PC-9 (cell line): ENCODE results near the gene SSUH2.

Source experiments
- EZH2 ChIP-seq: fragments of 200-600 bp; sonication (generic); IDR thresholded peaks from 2 replicates; pipeline ENCODE4 v1.8.0; 2017; ENCODE audit warnings: antibody characterized with exemption, low read depth
- TF ChIP-seq, protein P1 (sequence below): fragments of 200-600 bp; sonication (generic); conservative IDR thresholded peaks from 2 replicates; pipeline ENCODE4 v1.6.1; 2017; ENCODE audit warnings: mixed run types, antibody characterized with exemption, mild to moderate bottlenecking, moderate library complexity

DNA sequence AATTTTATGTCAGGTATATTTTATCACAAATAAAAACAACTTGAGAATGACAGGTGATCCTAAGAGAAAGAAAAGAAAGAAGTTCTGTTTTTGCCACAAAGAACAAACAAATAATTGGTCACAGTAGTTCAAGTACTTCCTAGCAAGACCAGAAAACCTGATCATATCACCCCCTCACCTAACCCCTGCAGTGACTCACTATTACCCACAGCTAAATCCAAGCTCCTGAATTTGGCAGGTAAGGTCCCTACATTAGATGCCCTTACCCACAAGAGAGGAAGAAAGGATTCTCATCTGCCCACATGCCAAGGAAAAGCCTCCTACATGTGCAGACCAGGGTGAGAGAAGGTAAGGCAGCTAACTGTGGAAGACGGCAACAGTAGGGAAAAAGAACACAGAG, 4.4 kb downstream of the SSUH2 start:
- TF ChIP-seq, protein P1, sequence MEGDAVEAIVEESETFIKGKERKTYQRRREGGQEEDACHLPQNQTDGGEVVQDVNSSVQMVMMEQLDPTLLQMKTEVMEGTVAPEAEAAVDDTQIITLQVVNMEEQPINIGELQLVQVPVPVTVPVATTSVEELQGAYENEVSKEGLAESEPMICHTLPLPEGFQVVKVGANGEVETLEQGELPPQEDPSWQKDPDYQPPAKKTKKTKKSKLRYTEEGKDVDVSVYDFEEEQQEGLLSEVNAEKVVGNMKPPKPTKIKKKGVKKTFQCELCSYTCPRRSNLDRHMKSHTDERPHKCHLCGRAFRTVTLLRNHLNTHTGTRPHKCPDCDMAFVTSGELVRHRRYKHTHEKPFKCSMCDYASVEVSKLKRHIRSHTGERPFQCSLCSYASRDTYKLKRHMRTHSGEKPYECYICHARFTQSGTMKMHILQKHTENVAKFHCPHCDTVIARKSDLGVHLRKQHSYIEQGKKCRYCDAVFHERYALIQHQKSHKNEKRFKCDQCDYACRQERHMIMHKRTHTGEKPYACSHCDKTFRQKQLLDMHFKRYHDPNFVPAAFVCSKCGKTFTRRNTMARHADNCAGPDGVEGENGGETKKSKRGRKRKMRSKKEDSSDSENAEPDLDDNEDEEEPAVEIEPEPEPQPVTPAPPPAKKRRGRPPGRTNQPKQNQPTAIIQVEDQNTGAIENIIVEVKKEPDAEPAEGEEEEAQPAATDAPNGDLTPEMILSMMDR: no peak
- no peak for TF ChIP-seq EZH2
